HepG2 (cell line): ENCODE data around the gene RSPH1. TPM values are rescaled to one million over a fixed set of nuclear protein-coding genes. Genes with fewer than 3 reads are reported as not detected.

Experiments
- ATAC-seq: fragments of 200-7000 bp; cut with Tn5 transposase; 3 replicates; pipeline ENCODE4 v1.9.1; 2020; ENCODE audit warnings: mild to moderate bottlenecking, moderate library complexity
- BruUV-seq: library from RNA; stranded (reverse); fragments of 400-500 nt; replicated peaks from 2 replicates; lab custom pipeline; 2021; lab: Mats Ljungman, UMichigan
- CTCF ChIA-PET: fragments of 300-600 bp; formaldehyde crosslinking; extraction: SDS; loops from one replicate; lab custom pipeline; 2021; ENCODE audit warnings: low total read pairs, inconsistent platforms, low intra/inter-chr PET ratio; lab: Yijun Ruan, JAX
- POLR2A ChIA-PET: fragments of 350-600 bp; sonication (Branson Sonifier 250); formaldehyde crosslinking; loops from one replicate; lab custom pipeline; 2020; ENCODE audit warnings: antibody characterized with exemption, inconsistent platforms; lab: Yijun Ruan, JAX
- DNase-seq: peaks from one replicate; pipeline ENCODE4 v3.0.0-alpha.2; 2015; ENCODE audit warnings: low spot score
- FAIRE-seq: peaks from 3 replicates; lab custom pipeline; 2011; peaks lifted over from hg19 to GRCh38; lab: Jason Lieb, UNC
- H2AFZ ChIP-seq: one replicate; pipeline ENCODE4 v1.6.1; 2011; ENCODE audit warnings: low read length, inconsistent platforms
- H3K27ac ChIP-seq: fragments of 300-600 bp; 3 replicates; pipeline ENCODE4 v1.8.0; 2011; ENCODE audit warnings: mixed run types, mild to moderate bottlenecking, mixed read lengths, low read length, inconsistent platforms; ENCODE audit not compliant: insufficient read depth; ENCODE audit errors: extremely low read length
- H3K27me3 ChIP-seq, 2 experiments: fragments of 200-600 bp in 1 of 2; 2 replicates in 1 of 2; 3 replicates in 1 of 2; pipeline versions ENCODE4 v1.6.0 to v1.8.0; 2011; ENCODE audit warnings: low read length in 2 of 2, mild to moderate bottlenecking in 2 of 2, moderate library complexity in 2 of 2, inconsistent platforms in 1 of 2; ENCODE audit not compliant: insufficient read depth in 2 of 2, control insufficient read depth in 1 of 2
- H3K36me3 ChIP-seq, 2 experiments: fragments of 200-600 bp in 1 of 2; replicated peaks in 1 of 2; 2 replicates in 1 of 2; 3 replicates in 1 of 2; pipeline versions ENCODE4 v1.5.1 to v1.8.0; 2011; ENCODE audit warnings: low read length in 2 of 2, inconsistent platforms in 1 of 2; ENCODE audit not compliant: insufficient read depth in 2 of 2, control insufficient read depth in 1 of 2
- H3K4me1 ChIP-seq: 2 replicates; pipeline ENCODE4 v1.5.1; 2012; ENCODE audit warnings: low read length, inconsistent platforms; ENCODE audit not compliant: insufficient read depth
- H3K4me2 ChIP-seq: 2 replicates; pipeline ENCODE4 v1.6.0; 2011; ENCODE audit warnings: low read depth, low read length, inconsistent platforms
- H3K4me3 ChIP-seq, 3 experiments: fragments of 200-600 bp in 1 of 3; sonication (generic), shearing (Covaris generic) in 1 of 3; replicated peaks in 1 of 3; 2 replicates each; pipeline ENCODE4 v1.5.1; 2011 to 2016; ENCODE audit warnings: low read length in 3 of 3, inconsistent platforms in 2 of 3, low read depth in 2 of 3, mild to moderate bottlenecking in 2 of 3, control low read depth in 1 of 3, mixed read lengths in 1 of 3; ENCODE audit not compliant: insufficient read depth in 1 of 3
- H3K79me2 ChIP-seq: one replicate; pipeline ENCODE4 v1.6.1; 2011; ENCODE audit warnings: low read length, inconsistent platforms; ENCODE audit not compliant: insufficient read depth
- H3K9ac ChIP-seq: 2 replicates; pipeline ENCODE4 v1.6.0; 2011; ENCODE audit warnings: mild to moderate bottlenecking, low read depth, low read length, inconsistent platforms; ENCODE audit not compliant: insufficient read depth
- H3K9me3 ChIP-seq: 2 replicates; pipeline ENCODE4 v1.5.1; 2012; ENCODE audit warnings: mild to moderate bottlenecking, low read length
- H4K20me1 ChIP-seq: 2 replicates; pipeline ENCODE4 v1.6.0; 2011; ENCODE audit warnings: inconsistent platforms, mild to moderate bottlenecking, low read length, moderate library complexity; ENCODE audit not compliant: insufficient read depth
- ARNTL ChIP-seq: sonication (generic); formaldehyde crosslinking; IDR thresholded peaks from 2 replicates; pipeline ENCODE4 v1.4.0; 2020; ENCODE audit warnings: mild to moderate bottlenecking, missing genetic modification reagents
- ATF7 ChIP-seq, 2 experiments: fragments of 450-650 bp in 1 of 2; sonication (generic) in 1 of 2; formaldehyde crosslinking in 1 of 2; IDR thresholded peaks; 2 replicates each; pipeline versions ENCODE4 v1.4.0 to v1.6.1; 2016 to 2020; ENCODE audit warnings: antibody characterized with exemption in 1 of 2, mild to moderate bottlenecking in 1 of 2, missing genetic modification reagents in 1 of 2
- DRAP1 ChIP-seq: IDR thresholded peaks from 2 replicates; pipeline ENCODE4 v1.6.1; 2016; ENCODE audit warnings: missing genetic modification reagents, missing compliant biosample characterization
- FOXP4 ChIP-seq: sonication (generic); formaldehyde crosslinking; IDR thresholded peaks from 2 replicates; pipeline ENCODE4 v1.4.0; 2020; ENCODE audit warnings: missing genetic modification reagents
- NFATC3 ChIP-seq: sonication (generic); formaldehyde crosslinking; IDR thresholded peaks from 2 replicates; pipeline ENCODE4 v1.5.1; 2020; ENCODE audit warnings: mild to moderate bottlenecking, missing genetic modification reagents
- SKI ChIP-seq: fragments of 450-650 bp; IDR thresholded peaks from one replicate; pipeline ENCODE4 v1.6.1; 2018; ENCODE audit warnings: mild to moderate bottlenecking; ENCODE audit not compliant: partially characterized antibody
- TOE1 ChIP-seq: sonication (generic); formaldehyde crosslinking; IDR thresholded peaks from 2 replicates; pipeline ENCODE4 v1.4.0; 2020; ENCODE audit warnings: mild to moderate bottlenecking, missing genetic modification reagents
- U2AF1 ChIP-seq: fragments of 200-400 bp; formaldehyde crosslinking; optimal IDR thresholded peaks from 2 replicates; pipeline ENCODE3; 2017; ENCODE audit warnings: mild to moderate bottlenecking, low read depth, low read length
- U2AF2 ChIP-seq: fragments of 200-400 bp; formaldehyde crosslinking; IDR thresholded peaks from 2 replicates; pipeline ENCODE4 v1.6.1; 2017; ENCODE audit warnings: low read depth, mild to moderate bottlenecking, low read length
- ZNF407 ChIP-seq: sonication (generic); formaldehyde crosslinking; IDR thresholded peaks from one replicate; pipeline ENCODE4 v1.5.1; 2020; ENCODE audit warnings: mild to moderate bottlenecking, missing genetic modification reagents; ENCODE audit errors: not compliant biosample characterization
- ZNF468 ChIP-seq: sonication (generic); formaldehyde crosslinking; IDR thresholded peaks from 2 replicates; pipeline ENCODE4 v1.8.0; 2022; ENCODE audit warnings: mild to moderate bottlenecking, moderate library complexity, missing genetic modification reagents
- ZNF569 ChIP-seq: sonication (generic); formaldehyde crosslinking; IDR thresholded peaks from 2 replicates; pipeline ENCODE4 v1.5.0; 2020; ENCODE audit warnings: mild to moderate bottlenecking, missing genetic modification reagents, moderate library complexity, borderline replicate concordance
- ZNF7 ChIP-seq: IDR thresholded peaks from 2 replicates; pipeline ENCODE4 v1.6.1; 2016; ENCODE audit warnings: missing biosample characterization, missing genetic modification reagents
- ZNF83 ChIP-seq: sonication (generic); formaldehyde crosslinking; IDR thresholded peaks from 2 replicates; pipeline ENCODE4 v1.4.0; 2020; ENCODE audit warnings: missing genetic modification reagents, mild to moderate bottlenecking, borderline replicate concordance
- WGBS: methylation state at CpG from one replicate; pipeline ENCODE4 v1.1.6; 2017; ENCODE audit warnings: low lambda C conversion rate; 5-methylcytosine and 5-hydroxymethylcytosine counted together
- in situ Hi-C: cut with HindIII; loops from 2 replicates; pipeline ENCODE4 v1.10.0; 2017; ENCODE audit warnings: low pct_unique_long_range_greater_than_20kb; ENCODE audit not compliant: extremely low pct_ligation_motif_present
- intact Hi-C: fragments of 100-400 bp; cut with micrococcal nuclease; formaldehyde crosslinking; loops from one replicate; pipeline ENCODE4 v1.10.0; 2022; ENCODE audit not compliant: unreplicated experiment
- polyA plus RNA-seq, 8 experiments: library from polyadenylated mRNA; depleted of rRNA in 3 of 8; stranded (reverse) in 7 of 8; unstranded in 1 of 8; fragments of >200 nt; fragmentation: Illumina TruSeq in 4 of 8; extraction: Trizol in 4 of 8; gene quantifications; 2 replicates each; pipeline versions ENCODE4 v1.2.1 to v1.2.3, GENCODE V29; 2011 to 2016; ENCODE audit warnings: low read depth in 4 of 8, missing spikeins in 1 of 8, mixed read lengths in 1 of 8; ENCODE audit not compliant: insufficient read depth in 1 of 8
- total RNA-seq, 5 experiments: library from RNA; depleted of rRNA; stranded (reverse); fragments of >200 nt; fragmentation: Illumina TruSeq; extraction: Trizol; gene quantifications; 2 replicates each; pipeline ENCODE4 v1.2.3, GENCODE V29; 2016; ENCODE audit warnings: low read depth in 1 of 5

RSPH1 gene
- total and polyA plus RNA-seq, 2 of the 13 experiments (the other 11 are each of a cell fraction or from before 2014, with no cell fraction given), result not detected

GRCh38 chr21:42496839-42497202, 797 bp upstream of the RSPH1 start:
- no TSS peak for BruUV-seq
- no peak for DNase-seq
- no peak; the same call in 1 of the 3 replicates for ATAC-seq
- H3K36me3 ChIP-seq, result no peaks in the 10 kb centered on the region
- 34% methylated on average over 14 of the region's 19 CpGs for WGBS
- peak overlapping the region; percentile 93 for H3K4me2 ChIP-seq
- no peaks in the 10 kb centered on the region for H3K79me2 ChIP-seq
- ChIA-PET CTCF (no interaction called here), POLR2A (no interaction called here)
- H3K27ac ChIP-seq, result no peak overlapping the region
- intact Hi-C loops, result no loop called here
- H3K27me3 ChIP-seq, result peaks cover 0 to 10% of the 10 kb centered on the region in 2 experiments; a peak in 2 of 5 replicates
- peaks cover 25% of the 10 kb centered on the region for H3K4me1 ChIP-seq
- H3K9ac ChIP-seq, result peak overlapping the region; percentile 62; the same call in 1 of the 2 replicates
- H4K20me1 ChIP-seq, result no peaks in the 10 kb centered on the region
- in situ Hi-C loops, result no loop called here
- peak overlapping the region; percentile 44 to 76 (median 53) for H3K4me3 ChIP-seq
- H2AFZ ChIP-seq, result peak overlapping the region; percentile 6
- H3K9me3 ChIP-seq, result no peaks in the 10 kb centered on the region
- no peak for FAIRE-seq
- TF ChIP-seq U2AF2 (no peak), TOE1 (no peak), ZNF83 (CRISPR knock-in tag) (no peak), NFATC3 (CRISPR knock-in tag) (no peak), ZNF468 (CRISPR knock-in tag) (no peak), ZNF7 (no peak), ATF7 (IDR thresholded peaks at IDR 0.05) (no peak), ATF7 (CRISPR knock-in tag; IDR thresholded peaks at IDR 0.05) (no peak), ZNF407 (CRISPR knock-in tag) (no peak), U2AF1 (no peak), SKI (no peak), ZNF569 (CRISPR knock-in tag) (no peak), FOXP4 (CRISPR knock-in tag) (no peak), ARNTL (CRISPR knock-in tag) (0 out of 2 replicates have a peak, but pooled peaks have one; percentile 22), DRAP1 (CRISPR knock-in tag) (no peak)
